ENCODE results near the gene NUDCD3.

The NUDCD3 gene

DNA sequence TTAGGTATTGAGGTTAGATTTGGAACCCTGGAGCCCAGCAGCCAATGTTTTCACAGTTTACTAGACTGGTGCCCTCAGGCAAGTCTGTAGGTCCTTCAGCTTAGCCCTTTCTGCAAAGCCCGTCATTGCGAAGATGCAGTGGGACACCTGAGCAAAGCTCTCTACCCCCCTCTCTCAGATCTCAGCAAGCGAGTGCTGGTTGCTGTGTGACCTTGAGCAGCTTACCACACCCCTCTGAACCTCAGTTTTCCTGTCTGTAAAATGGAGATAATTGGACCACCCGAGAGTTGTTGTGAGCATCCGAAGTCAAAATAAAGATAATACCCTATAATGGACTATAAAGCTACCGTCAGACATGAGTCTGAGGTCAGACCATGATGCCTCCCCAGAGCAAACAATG, 47.0 kb upstream of the NUDCD3 start:
- Histone ChIP-seq H3K4me2 (ENCODE audit: low read length) (no peak overlapping the region), H3K36me3 (ENCODE audit: control insufficient read depth, insufficient read depth, low read length) (no peaks in the 10 kb centered on the region), H3K79me2 (no peaks in the 10 kb centered on the region), H3K4me3 (ENCODE audit: low read depth, low read length) (no peak overlapping the region), H3K9me3 (ENCODE audit: control insufficient read depth, low read length) (no peaks in the 10 kb centered on the region), H3K9ac (no peak overlapping the region), H3K4me1 (no peaks in the 10 kb centered on the region), H2AFZ (no peak overlapping the region), H3K27ac (no peak overlapping the region), H3K27me3 (ENCODE audit: control insufficient read depth, insufficient read depth, low read length) (no peaks in the 10 kb centered on the region)
- TF ChIP-seq, protein P1, sequence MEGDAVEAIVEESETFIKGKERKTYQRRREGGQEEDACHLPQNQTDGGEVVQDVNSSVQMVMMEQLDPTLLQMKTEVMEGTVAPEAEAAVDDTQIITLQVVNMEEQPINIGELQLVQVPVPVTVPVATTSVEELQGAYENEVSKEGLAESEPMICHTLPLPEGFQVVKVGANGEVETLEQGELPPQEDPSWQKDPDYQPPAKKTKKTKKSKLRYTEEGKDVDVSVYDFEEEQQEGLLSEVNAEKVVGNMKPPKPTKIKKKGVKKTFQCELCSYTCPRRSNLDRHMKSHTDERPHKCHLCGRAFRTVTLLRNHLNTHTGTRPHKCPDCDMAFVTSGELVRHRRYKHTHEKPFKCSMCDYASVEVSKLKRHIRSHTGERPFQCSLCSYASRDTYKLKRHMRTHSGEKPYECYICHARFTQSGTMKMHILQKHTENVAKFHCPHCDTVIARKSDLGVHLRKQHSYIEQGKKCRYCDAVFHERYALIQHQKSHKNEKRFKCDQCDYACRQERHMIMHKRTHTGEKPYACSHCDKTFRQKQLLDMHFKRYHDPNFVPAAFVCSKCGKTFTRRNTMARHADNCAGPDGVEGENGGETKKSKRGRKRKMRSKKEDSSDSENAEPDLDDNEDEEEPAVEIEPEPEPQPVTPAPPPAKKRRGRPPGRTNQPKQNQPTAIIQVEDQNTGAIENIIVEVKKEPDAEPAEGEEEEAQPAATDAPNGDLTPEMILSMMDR (IDR thresholded peaks at IDR 0.05): no peak

DNA sequence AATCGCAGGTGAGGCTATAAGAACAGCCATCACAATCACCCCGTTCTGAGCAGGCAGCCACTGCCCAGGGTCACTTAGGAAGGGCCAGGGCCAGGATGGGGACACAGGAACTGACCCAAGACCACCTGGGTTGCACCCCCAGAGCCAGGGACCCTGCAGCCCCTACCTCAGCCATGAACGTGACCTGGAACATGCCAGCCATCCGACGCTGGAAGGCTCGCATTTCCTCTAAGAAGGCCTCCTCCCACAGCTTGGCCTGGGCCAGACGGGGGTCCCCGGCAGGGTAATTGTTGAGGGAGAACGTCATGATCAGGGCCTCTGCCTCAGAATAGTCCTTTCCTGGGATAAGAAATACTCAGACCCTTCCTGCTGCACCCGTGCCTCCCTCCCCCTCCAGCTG, 45.6 kb upstream of the NUDCD3 start:
- H3K27me3 ChIP-seq (ENCODE audit: control insufficient read depth, insufficient read depth, low read length): no peaks in the 10 kb centered on the region
- H2AFZ ChIP-seq: no peak overlapping the region
- H3K4me1 ChIP-seq: no peaks in the 10 kb centered on the region
- no peak overlapping the region for H3K27ac ChIP-seq
- no peak overlapping the region for H3K9ac ChIP-seq
- H3K36me3 ChIP-seq (ENCODE audit: control insufficient read depth, insufficient read depth, low read length): no peaks in the 10 kb centered on the region
- no peaks in the 10 kb centered on the region for H3K9me3 ChIP-seq (ENCODE audit: control insufficient read depth, low read length)
- TF ChIP-seq, protein P1 (IDR thresholded peaks at IDR 0.05): no peak
- no peak overlapping the region for H3K4me3 ChIP-seq (ENCODE audit: low read depth, low read length)
- H3K79me2 ChIP-seq: no peaks in the 10 kb centered on the region
- no peak overlapping the region for H3K4me2 ChIP-seq (ENCODE audit: low read length)

DNA sequence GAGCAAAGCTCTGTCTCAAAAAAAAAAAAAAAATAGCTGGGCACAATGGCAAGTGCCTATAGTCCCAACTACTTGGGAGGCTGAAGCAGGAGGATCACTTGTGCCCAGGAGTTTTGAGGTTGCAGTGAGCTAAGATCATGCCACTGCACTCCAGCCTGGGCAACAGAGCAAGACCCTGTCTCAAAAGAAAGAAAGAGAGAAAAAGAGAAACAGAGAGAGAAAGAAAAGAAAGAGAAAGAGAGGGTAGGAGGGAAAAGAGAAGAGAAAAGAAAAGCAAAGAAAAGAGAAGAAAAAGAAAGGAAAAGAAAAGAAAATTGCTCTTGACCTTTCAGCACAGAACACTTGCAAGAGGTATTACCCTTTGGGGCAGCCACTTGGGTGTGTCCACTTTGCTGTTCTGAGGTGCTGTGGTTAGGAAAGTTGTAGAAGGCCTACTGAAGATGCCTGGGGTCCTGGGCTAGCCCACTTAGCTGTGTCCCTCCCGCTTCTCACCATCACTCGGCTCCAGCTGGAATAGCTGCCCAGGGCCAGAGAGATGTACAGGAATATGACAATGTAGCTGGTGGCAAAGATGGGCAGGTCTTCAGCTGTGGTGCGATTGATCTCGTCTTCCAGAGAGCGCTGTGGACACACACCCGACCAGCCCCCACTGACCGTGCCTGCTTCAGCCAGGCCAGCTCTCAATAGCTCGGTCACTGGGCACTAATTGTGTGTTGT, 45.0 kb upstream of the NUDCD3 start:
- H3K27ac ChIP-seq: no peak overlapping the region
- TF ChIP-seq, protein P1 (IDR thresholded peaks at IDR 0.05): no peak
- H3K9ac ChIP-seq: no peak overlapping the region
- H3K36me3 ChIP-seq (ENCODE audit: control insufficient read depth, insufficient read depth, low read length): no peaks in the 10 kb centered on the region
- H3K27me3 ChIP-seq (ENCODE audit: control insufficient read depth, insufficient read depth, low read length): no peaks in the 10 kb centered on the region
- no peaks in the 10 kb centered on the region for H3K79me2 ChIP-seq
- H3K4me2 ChIP-seq (ENCODE audit: low read length): no peak overlapping the region
- H2AFZ ChIP-seq: no peak overlapping the region
- no peaks in the 10 kb centered on the region for H3K9me3 ChIP-seq (ENCODE audit: control insufficient read depth, low read length)
- H3K4me3 ChIP-seq (ENCODE audit: low read depth, low read length): no peak overlapping the region
- H3K4me1 ChIP-seq: no peaks in the 10 kb centered on the region

DNA sequence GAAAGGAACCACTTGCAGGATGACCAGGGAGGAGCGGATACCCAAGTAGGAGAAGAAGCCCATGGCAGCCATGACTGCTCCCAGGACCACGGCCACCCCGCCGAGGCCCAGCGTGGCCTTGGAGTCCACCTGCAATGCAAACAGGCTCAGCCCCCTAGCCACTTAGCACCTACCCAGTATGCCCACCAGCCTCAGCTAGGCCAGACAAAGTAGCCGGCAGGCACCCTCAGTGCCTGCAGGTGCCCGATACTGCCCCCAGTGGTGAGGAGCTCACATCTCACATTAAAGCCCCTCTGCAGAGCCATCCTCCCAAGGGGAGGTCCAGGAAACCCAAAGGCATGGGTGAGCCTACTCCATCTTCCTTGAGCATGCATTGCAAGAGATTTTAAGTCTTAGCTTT, 44.0 kb upstream of the NUDCD3 start:
- Histone ChIP-seq H3K4me3 (ENCODE audit: low read depth, low read length) (no peak overlapping the region), H3K36me3 (ENCODE audit: control insufficient read depth, insufficient read depth, low read length) (no peaks in the 10 kb centered on the region), H3K9ac (no peak overlapping the region), H3K27me3 (ENCODE audit: control insufficient read depth, insufficient read depth, low read length) (no peaks in the 10 kb centered on the region), H3K27ac (no peak overlapping the region), H3K4me2 (ENCODE audit: low read length) (no peak overlapping the region), H3K79me2 (no peaks in the 10 kb centered on the region), H2AFZ (no peak overlapping the region), H3K4me1 (no peaks in the 10 kb centered on the region), H3K9me3 (ENCODE audit: control insufficient read depth, low read length) (no peaks in the 10 kb centered on the region)
- TF ChIP-seq, protein P1 (IDR thresholded peaks at IDR 0.05): peak; percentile 66

DNA sequence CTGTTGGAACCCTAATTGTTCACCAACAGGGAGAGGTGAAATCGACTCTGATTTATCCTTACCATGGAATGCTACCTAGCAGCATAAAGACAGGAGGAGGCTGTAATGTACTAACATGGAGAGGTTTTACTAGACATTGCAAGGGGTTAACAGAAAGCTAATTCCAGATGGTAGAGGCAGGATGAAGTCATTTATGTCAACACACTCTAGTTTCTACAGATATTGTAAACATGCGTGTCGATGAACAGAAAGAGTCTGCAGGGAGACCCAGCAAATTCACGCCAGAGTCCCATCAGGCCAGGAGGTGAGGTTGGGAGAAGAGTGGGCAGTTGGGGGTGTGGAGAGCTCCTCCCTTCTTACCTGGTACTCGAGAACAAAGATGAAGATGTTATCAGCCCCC, 43.6 kb upstream of the NUDCD3 start:
- Histone ChIP-seq H3K9ac (no peak overlapping the region), H3K4me3 (ENCODE audit: low read depth, low read length) (no peak overlapping the region), H3K36me3 (ENCODE audit: control insufficient read depth, insufficient read depth, low read length) (no peaks in the 10 kb centered on the region), H2AFZ (no peak overlapping the region), H3K4me1 (no peaks in the 10 kb centered on the region), H3K79me2 (no peaks in the 10 kb centered on the region), H3K27me3 (ENCODE audit: control insufficient read depth, insufficient read depth, low read length) (no peaks in the 10 kb centered on the region), H3K9me3 (ENCODE audit: control insufficient read depth, low read length) (no peaks in the 10 kb centered on the region), H3K27ac (no peak overlapping the region), H3K4me2 (ENCODE audit: low read length) (no peak overlapping the region)
- TF ChIP-seq, protein P1 (IDR thresholded peaks at IDR 0.05): no peak

Measured in parathyroid adenoma (tissue), 2 donors.